Spleen (tissue), 7 donors: ENCODE data around the gene SUN5.

ENCODE experiments used
- CTCF ChIP-seq, 11 experiments: fragments of 200-600 bp in 7 of 11; fragments of 450-650 bp in 4 of 11; sonication (generic) in 4 of 11; IDR thresholded peaks in 8 of 11; conservative IDR thresholded peaks in 3 of 11; 1 replicate in 7 of 11; 2 replicates in 4 of 11; pipeline versions ENCODE4 v1.4.0 to v1.8.0; 2016 to 2021; ENCODE audit warnings: antibody characterized with exemption in 11 of 11, inconsistent platforms in 4 of 11, mild to moderate bottlenecking in 1 of 11
- POLR2A ChIP-seq, 3 donors: fragments of 450-650 bp; IDR thresholded peaks; one replicate each; pipeline ENCODE4 v1.5.1; 2017; ENCODE audit warnings: antibody characterized with exemption in 3 of 3, mild to moderate bottlenecking in 1 of 3
- POLR2AphosphoS5 ChIP-seq, 3 donors: sonication (generic); formaldehyde crosslinking; IDR thresholded peaks; one replicate each; pipeline ENCODE4 v1.5.1; 2017; ENCODE audit warnings: antibody characterized with exemption in 3 of 3
- donor health status: DM: no; HTN: no; CAD: no; lungs with moderate emphysema.
- donor health status: DM: no; HTN: no; CAD: no.
- donor health status: DM: no; HTN: no; CAD: no.

- TF ChIP-seq CTCF (IDR thresholded peaks at IDR 0.05 in 8 of 11, conservative IDR thresholded peaks at IDR 0.05 in 3 of 11) (no peak), POLR2A (IDR thresholded peaks at IDR 0.05) (no peak), POLR2AphosphoS5 (IDR thresholded peaks at IDR 0.05) (no peak)
Observed at GRCh38 chr20:33025318-33025876, 21.2 kb upstream of the SUN5 start.
